WTC11 (cell line): ENCODE data around the gene SH3BP5.

Experiments used
- ATF1 ChIP-seq: sonication (generic); formaldehyde crosslinking; IDR thresholded peaks from 2 replicates; pipeline ENCODE4 v1.8.1; 2023; ENCODE audit warnings: mild to moderate bottlenecking, moderate library complexity, missing genetic modification reagents
- CTCF ChIP-seq: fragments of 200-600 bp; IDR thresholded peaks from 2 replicates; pipeline ENCODE4 v1.8.0; 2022; ENCODE audit warnings: antibody characterized with exemption
- ETV6 ChIP-seq: sonication (generic); formaldehyde crosslinking; IDR thresholded peaks from 2 replicates; pipeline ENCODE4 v1.8.1; 2022; ENCODE audit warnings: mild to moderate bottlenecking, missing genetic modification reagents
- NR3C1 ChIP-seq: sonication (generic); formaldehyde crosslinking; conservative IDR thresholded peaks from 2 replicates; pipeline ENCODE4 v1.8.1; 2023; ENCODE audit warnings: low read depth, mild to moderate bottlenecking, missing genetic modification reagents
- USF2 ChIP-seq: sonication (generic); formaldehyde crosslinking; IDR thresholded peaks from 2 replicates; pipeline ENCODE4 v1.8.1; 2023; ENCODE audit warnings: mild to moderate bottlenecking, missing genetic modification reagents, moderate library complexity
- ZNF121 ChIP-seq: sonication (generic); formaldehyde crosslinking; IDR thresholded peaks from 2 replicates; pipeline ENCODE4 v1.8.0; 2023; ENCODE audit warnings: missing genetic modification reagents
- ZNF423 ChIP-seq: fragments of 250-450 bp; sonication (Bioruptor Pico); IDR thresholded peaks from 2 replicates; pipeline ENCODE4 v2.1.2; 2022; ENCODE audit warnings: mild to moderate bottlenecking, moderate library complexity
- TF ChIP-seq, protein P1 (sequence below): sonication (generic); formaldehyde crosslinking; IDR thresholded peaks from 2 replicates; pipeline ENCODE4 v1.8.0; 2022; ENCODE audit warnings: mild to moderate bottlenecking, missing genetic modification reagents
- TF ChIP-seq, protein P2 (sequence below): sonication (generic); formaldehyde crosslinking; IDR thresholded peaks from 2 replicates; pipeline ENCODE4 v1.8.0; 2022; ENCODE audit warnings: mild to moderate bottlenecking, missing genetic modification reagents

GRCh38 chr3:15260531-15260930 is 71.9 kb downstream of the SH3BP5 start:
- TF ChIP-seq NR3C1 (CRISPR knock-in tag) (no peak), CTCF (no peak), USF2 (CRISPR knock-in tag) (no peak), ZNF121 (CRISPR knock-in tag) (no peak), ETV6 (CRISPR knock-in tag) (no peak), ATF1 (CRISPR knock-in tag) (no peak), ZNF423 (CRISPR knock-in tag) (no peak)
- TF ChIP-seq, protein P1, sequence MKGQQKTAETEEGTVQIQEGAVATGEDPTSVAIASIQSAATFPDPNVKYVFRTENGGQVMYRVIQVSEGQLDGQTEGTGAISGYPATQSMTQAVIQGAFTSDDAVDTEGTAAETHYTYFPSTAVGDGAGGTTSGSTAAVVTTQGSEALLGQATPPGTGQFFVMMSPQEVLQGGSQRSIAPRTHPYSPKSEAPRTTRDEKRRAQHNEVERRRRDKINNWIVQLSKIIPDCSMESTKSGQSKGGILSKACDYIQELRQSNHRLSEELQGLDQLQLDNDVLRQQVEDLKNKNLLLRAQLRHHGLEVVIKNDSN (CRISPR knock-in tag), result no peak
- TF ChIP-seq, protein P2, sequence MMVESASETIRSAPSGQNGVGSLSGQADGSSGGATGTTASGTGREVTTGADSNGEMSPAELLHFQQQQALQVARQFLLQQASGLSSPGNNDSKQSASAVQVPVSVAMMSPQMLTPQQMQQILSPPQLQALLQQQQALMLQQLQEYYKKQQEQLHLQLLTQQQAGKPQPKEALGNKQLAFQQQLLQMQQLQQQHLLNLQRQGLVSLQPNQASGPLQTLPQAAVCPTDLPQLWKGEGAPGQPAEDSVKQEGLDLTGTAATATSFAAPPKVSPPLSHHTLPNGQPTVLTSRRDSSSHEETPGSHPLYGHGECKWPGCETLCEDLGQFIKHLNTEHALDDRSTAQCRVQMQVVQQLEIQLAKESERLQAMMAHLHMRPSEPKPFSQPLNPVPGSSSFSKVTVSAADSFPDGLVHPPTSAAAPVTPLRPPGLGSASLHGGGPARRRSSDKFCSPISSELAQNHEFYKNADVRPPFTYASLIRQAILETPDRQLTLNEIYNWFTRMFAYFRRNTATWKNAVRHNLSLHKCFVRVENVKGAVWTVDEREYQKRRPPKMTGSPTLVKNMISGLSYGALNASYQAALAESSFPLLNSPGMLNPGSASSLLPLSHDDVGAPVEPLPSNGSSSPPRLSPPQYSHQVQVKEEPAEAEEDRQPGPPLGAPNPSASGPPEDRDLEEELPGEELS (CRISPR knock-in tag), result no peak
